Endodermal cell (in vitro differentiated cells): Measurements from ENCODE around the gene BCL11B. TPM values are rescaled to one million over a fixed set of nuclear protein-coding genes. Genes with fewer than 3 reads are reported as not detected.

Source experiments
- DNase-seq: peaks from one replicate; pipeline ENCODE4 v3.0.0-alpha.2; 2017
- H3K27ac ChIP-seq: 2 replicates; pipeline ENCODE4 v1.5.1; 2013; ENCODE audit warnings: mild to moderate bottlenecking, low read depth, low read length, moderate library complexity
- H3K27me3 ChIP-seq: 2 replicates; pipeline ENCODE4 v1.6.1; 2013; ENCODE audit warnings: mild to moderate bottlenecking, low read length, moderate library complexity; ENCODE audit not compliant: insufficient read depth, control insufficient read depth, poor library complexity, severe bottlenecking
- H3K36me3 ChIP-seq: 2 replicates; pipeline ENCODE4 v1.7.0; 2013; ENCODE audit warnings: mild to moderate bottlenecking, low read length, moderate library complexity; ENCODE audit not compliant: control insufficient read depth, insufficient read depth
- H3K4me1 ChIP-seq: one replicate; pipeline ENCODE4 v1.7.0; 2013; ENCODE audit warnings: low read length; ENCODE audit not compliant: control insufficient read depth, insufficient read depth
- H3K4me3 ChIP-seq: 2 replicates; pipeline ENCODE4 v1.5.1; 2013; ENCODE audit warnings: mild to moderate bottlenecking, low read length, moderate library complexity
- H3K9ac ChIP-seq: 2 replicates; pipeline ENCODE4 v1.6.1; 2013; ENCODE audit warnings: mild to moderate bottlenecking, low read length, moderate library complexity; ENCODE audit not compliant: poor library complexity, severe bottlenecking; ENCODE audit errors: extremely low read depth
- H3K9me3 ChIP-seq: 2 replicates; pipeline ENCODE4 v1.6.1; 2013; ENCODE audit warnings: mild to moderate bottlenecking, low read length, moderate library complexity; ENCODE audit not compliant: control insufficient read depth
- H3K27ac Mint-ChIP-seq: 2 replicates; pipeline ENCODE4 v1.8.0; 2020; ENCODE audit warnings: mixed read lengths
- H3K27me3 Mint-ChIP-seq: 2 replicates; pipeline ENCODE4 v1.8.0; 2021; ENCODE audit warnings: mild to moderate bottlenecking, mixed read lengths; ENCODE audit not compliant: insufficient read depth
- H3K36me3 Mint-ChIP-seq: 2 replicates; pipeline ENCODE4 v1.8.0; 2020; ENCODE audit warnings: low read depth, mixed read lengths
- H3K4me1 Mint-ChIP-seq: 2 replicates; pipeline ENCODE4 v1.8.0; 2020; ENCODE audit warnings: mixed read lengths
- H3K4me3 Mint-ChIP-seq: 2 replicates; pipeline ENCODE4 v1.8.0; 2020; ENCODE audit warnings: mild to moderate bottlenecking, moderate library complexity, mixed read lengths
- H3K9me3 Mint-ChIP-seq: 2 replicates; pipeline ENCODE4 v1.8.0; 2020; ENCODE audit warnings: mild to moderate bottlenecking, mixed read lengths
- CTCF ChIP-seq: fragments of 200-600 bp; sonication (generic); conservative IDR thresholded peaks from 2 replicates; pipeline ENCODE4 v1.5.0; 2021; ENCODE audit warnings: antibody characterized with exemption, mild to moderate bottlenecking
- WGBS, 2 experiments: methylation state at CpG; one replicate each; pipeline versions ENCODE4 v1.1.5 to v1.1.7; 2013; ENCODE audit warnings: missing lambda C conversion rate in 2 of 2, mixed read lengths in 1 of 2; ENCODE audit not compliant: insufficient coverage in 1 of 2, insufficient read length in 1 of 2; 5-methylcytosine and 5-hydroxymethylcytosine counted together
- total RNA-seq, 2 donors: library from RNA; stranded (reverse); fragmentation: NEBNext Ultra II Directional in 1 of 2; extraction: Animal tissue kit (Norgen Biotek cat#: 25700) in 1 of 2; gene quantifications; 2 replicates in 1 of 2; 3 replicates in 1 of 2; pipeline ENCODE4 v1.2.1, GENCODE V29; 2021

The BCL11B gene
- total RNA-seq, 2 donors from 2014 or later, result 5.7 to 6.0 TPM

GRCh38 chr14:99250636-99251208 lies 21.3 kb downstream of the BCL11B start:
- no peak overlapping the region for H3K27ac Mint-ChIP-seq
- Histone ChIP-seq H3K27me3 (no peaks in the 10 kb centered on the region), H3K36me3 (no peaks in the 10 kb centered on the region), H3K27ac (no peak overlapping the region), H3K9me3 (no peaks in the 10 kb centered on the region), H3K9ac (no peak overlapping the region), H3K4me3 (no peak overlapping the region), H3K4me1 (peaks cover 11% of the 10 kb centered on the region)
- H3K4me3 Mint-ChIP-seq, result no peak overlapping the region
- DNase-seq, result no peak
- peaks cover 25% of the 10 kb centered on the region for H3K4me1 Mint-ChIP-seq
- H3K9me3 Mint-ChIP-seq, result no peaks in the 10 kb centered on the region
- 88 to 94% methylated on average over 4 to 5 of the region's 5 CpGs for WGBS, 2 experiments
- peaks cover 2% of the 10 kb centered on the region for H3K27me3 Mint-ChIP-seq
- H3K36me3 Mint-ChIP-seq, result no peaks in the 10 kb centered on the region
- TF ChIP-seq CTCF, result no peak

GRCh38 chr14:99249389-99249788 lies 22.6 kb downstream of the BCL11B start:
- Mint-ChIP-seq H3K4me3 (no peak overlapping the region), H3K9me3 (no peaks in the 10 kb centered on the region), H3K27ac (no peak overlapping the region), H3K4me1 (peaks cover 31% of the 10 kb centered on the region), H3K27me3 (peaks cover 2% of the 10 kb centered on the region), H3K36me3 (no peaks in the 10 kb centered on the region)
- DNase-seq, result no peak
- Histone ChIP-seq H3K27ac (no peak overlapping the region), H3K4me1 (peaks cover 18% of the 10 kb centered on the region), H3K4me3 (no peak overlapping the region), H3K36me3 (no peaks in the 10 kb centered on the region), H3K9ac (no peak overlapping the region), H3K27me3 (no peaks in the 10 kb centered on the region), H3K9me3 (no peaks in the 10 kb centered on the region)
- 93 to 94% methylated on average over 6 of the region's 6 CpGs for WGBS, 2 experiments
- TF ChIP-seq CTCF, result no peak

- TF ChIP-seq CTCF, result no peak
- H3K4me1 ChIP-seq, result peaks cover 18% of the 10 kb centered on the region
Observed at GRCh38 chr14:99248761-99249171, 23.2 kb downstream of the BCL11B start.

More at GRCh38 chr14:99248761-99249171, 23.2 kb downstream of the BCL11B start:
- H3K9me3 Mint-ChIP-seq, result no peaks in the 10 kb centered on the region
- DNase-seq, result no peak
- H3K27ac Mint-ChIP-seq, result no peak overlapping the region
- H3K4me1 Mint-ChIP-seq, result peaks cover 38% of the 10 kb centered on the region
- H3K27me3 ChIP-seq, result no peaks in the 10 kb centered on the region
- no peaks in the 10 kb centered on the region for H3K9me3 ChIP-seq
- no peak overlapping the region for H3K4me3 Mint-ChIP-seq
- no peak overlapping the region for H3K27ac ChIP-seq
- no peak overlapping the region for H3K9ac ChIP-seq
- WGBS, 2 experiments, result 84 to 85% methylated on average over 2 to 5 of the region's 5 CpGs
- no peaks in the 10 kb centered on the region for H3K36me3 ChIP-seq
- H3K4me3 ChIP-seq, result no peak overlapping the region
- no peaks in the 10 kb centered on the region for H3K36me3 Mint-ChIP-seq
- H3K27me3 Mint-ChIP-seq, result peaks cover 2% of the 10 kb centered on the region
